ENCODE measurements around the gene MYO9B.
A peak's percentile ranks its signal among the peaks of the same experiment; 100 is the strongest.

Gene MYO9B

DNA sequence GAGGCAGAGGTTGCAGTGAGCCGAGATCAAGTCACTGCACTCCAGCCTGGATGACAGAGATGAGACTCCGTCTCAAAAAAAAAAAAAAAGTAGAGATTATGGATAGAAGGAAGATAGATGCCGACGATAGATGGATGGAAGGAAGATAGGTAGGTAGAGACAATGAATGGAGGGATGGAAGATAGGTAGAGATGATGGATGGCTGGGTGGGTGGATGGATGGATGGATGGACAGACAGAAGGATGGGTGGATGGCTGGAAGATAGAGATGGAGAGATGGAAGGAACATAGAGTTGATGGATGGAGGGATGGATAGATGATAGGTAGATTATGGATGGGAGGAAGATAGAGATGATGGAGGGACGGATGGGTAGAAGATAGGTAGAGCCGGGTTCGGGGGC, 121.0 kb downstream of the MYO9B start:
- TF ChIP-seq, protein P1, sequence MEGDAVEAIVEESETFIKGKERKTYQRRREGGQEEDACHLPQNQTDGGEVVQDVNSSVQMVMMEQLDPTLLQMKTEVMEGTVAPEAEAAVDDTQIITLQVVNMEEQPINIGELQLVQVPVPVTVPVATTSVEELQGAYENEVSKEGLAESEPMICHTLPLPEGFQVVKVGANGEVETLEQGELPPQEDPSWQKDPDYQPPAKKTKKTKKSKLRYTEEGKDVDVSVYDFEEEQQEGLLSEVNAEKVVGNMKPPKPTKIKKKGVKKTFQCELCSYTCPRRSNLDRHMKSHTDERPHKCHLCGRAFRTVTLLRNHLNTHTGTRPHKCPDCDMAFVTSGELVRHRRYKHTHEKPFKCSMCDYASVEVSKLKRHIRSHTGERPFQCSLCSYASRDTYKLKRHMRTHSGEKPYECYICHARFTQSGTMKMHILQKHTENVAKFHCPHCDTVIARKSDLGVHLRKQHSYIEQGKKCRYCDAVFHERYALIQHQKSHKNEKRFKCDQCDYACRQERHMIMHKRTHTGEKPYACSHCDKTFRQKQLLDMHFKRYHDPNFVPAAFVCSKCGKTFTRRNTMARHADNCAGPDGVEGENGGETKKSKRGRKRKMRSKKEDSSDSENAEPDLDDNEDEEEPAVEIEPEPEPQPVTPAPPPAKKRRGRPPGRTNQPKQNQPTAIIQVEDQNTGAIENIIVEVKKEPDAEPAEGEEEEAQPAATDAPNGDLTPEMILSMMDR (conservative IDR thresholded peaks at IDR 0.05; ENCODE audit: control insufficient read depth, insufficient read depth, low read depth, low read length) = no peak
- no peak for DNase-seq (ENCODE audit: low read depth)
- H3K4me3 ChIP-seq (ENCODE audit: control insufficient read depth, low read depth, low read length) = no peak overlapping the region

DNA sequence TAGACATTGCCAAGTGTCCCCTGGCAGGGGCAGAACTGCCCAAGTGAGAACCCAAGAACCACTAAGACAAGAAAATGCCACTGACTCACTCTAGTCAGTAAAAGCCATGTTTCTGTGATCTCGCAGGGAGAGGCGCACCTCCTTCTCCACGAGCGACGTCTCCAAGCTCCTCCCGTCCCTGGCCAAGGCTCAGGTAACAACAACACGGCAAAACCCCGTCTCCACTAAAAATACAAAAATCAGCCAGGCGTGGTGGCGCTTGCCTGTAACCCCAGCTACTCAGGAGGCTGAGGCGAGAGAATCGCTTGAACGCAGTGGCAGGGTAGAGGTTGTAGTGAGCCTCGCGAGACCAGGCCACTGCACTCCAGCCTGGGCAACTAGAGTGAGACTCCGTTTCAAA, 122.1 kb downstream of the MYO9B start:
- no peak overlapping the region for H3K4me3 ChIP-seq (ENCODE audit: control insufficient read depth, low read depth, low read length)
- TF ChIP-seq, protein P1 (conservative IDR thresholded peaks at IDR 0.05; ENCODE audit: control insufficient read depth, insufficient read depth, low read depth, low read length) = no peak
- DNase-seq (ENCODE audit: low read depth) = no peak

DNA sequence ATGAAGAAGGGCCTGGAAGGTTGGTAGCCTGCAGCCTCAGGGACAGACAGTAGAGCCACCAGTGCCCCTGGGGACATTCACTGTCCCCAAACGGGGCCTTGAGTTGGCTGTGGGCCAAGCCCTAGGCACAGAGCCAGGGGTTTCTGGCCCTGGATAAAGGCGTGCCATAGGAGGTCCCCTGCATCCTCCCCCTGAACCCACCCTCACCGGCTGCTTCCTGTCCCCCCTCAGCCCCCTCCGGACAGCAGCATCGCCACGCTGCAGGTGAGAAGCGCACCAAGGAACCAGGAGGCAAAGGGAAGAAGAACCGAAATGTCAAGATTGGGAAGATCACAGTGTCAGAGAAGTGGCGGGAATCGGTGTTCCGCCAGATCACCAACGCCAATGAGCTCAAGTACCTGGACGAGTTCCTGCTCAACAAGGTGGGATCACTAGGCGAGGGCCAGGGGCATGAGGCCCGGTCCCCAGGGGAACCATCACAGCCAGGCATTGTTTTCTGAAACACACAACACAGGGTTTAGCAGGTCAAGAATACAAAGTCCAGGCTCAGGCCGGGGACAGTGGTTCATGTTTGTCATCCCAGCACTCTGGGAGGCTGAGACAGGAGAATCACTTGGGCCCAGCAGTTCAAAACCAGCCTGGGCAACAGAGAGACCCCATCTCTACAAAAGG, 125.0 kb downstream of the MYO9B start:
- no peak for DNase-seq (ENCODE audit: low read depth)
- H3K4me3 ChIP-seq (ENCODE audit: control insufficient read depth, low read depth, low read length) = no peak overlapping the region
- TF ChIP-seq, protein P1 (conservative IDR thresholded peaks at IDR 0.05; ENCODE audit: control insufficient read depth, insufficient read depth, low read depth, low read length) = no peak

GRCh38 chr19:17202249-17202648, 126.7 kb downstream of the MYO9B start:
- peak; percentile 24 for DNase-seq (ENCODE audit: low read depth)
- H3K4me3 ChIP-seq (ENCODE audit: control insufficient read depth, low read depth, low read length) = no peak overlapping the region
- TF ChIP-seq, protein P1 (conservative IDR thresholded peaks at IDR 0.05; ENCODE audit: control insufficient read depth, insufficient read depth, low read depth, low read length) = no peak

GRCh38 chr19:17202713-17203112, 127.1 kb downstream of the MYO9B start:
- no peak overlapping the region for H3K4me3 ChIP-seq (ENCODE audit: control insufficient read depth, low read depth, low read length)
- DNase-seq (ENCODE audit: low read depth) = no peak
- TF ChIP-seq, protein P1 (conservative IDR thresholded peaks at IDR 0.05; ENCODE audit: control insufficient read depth, insufficient read depth, low read depth, low read length) = no peak

DNA sequence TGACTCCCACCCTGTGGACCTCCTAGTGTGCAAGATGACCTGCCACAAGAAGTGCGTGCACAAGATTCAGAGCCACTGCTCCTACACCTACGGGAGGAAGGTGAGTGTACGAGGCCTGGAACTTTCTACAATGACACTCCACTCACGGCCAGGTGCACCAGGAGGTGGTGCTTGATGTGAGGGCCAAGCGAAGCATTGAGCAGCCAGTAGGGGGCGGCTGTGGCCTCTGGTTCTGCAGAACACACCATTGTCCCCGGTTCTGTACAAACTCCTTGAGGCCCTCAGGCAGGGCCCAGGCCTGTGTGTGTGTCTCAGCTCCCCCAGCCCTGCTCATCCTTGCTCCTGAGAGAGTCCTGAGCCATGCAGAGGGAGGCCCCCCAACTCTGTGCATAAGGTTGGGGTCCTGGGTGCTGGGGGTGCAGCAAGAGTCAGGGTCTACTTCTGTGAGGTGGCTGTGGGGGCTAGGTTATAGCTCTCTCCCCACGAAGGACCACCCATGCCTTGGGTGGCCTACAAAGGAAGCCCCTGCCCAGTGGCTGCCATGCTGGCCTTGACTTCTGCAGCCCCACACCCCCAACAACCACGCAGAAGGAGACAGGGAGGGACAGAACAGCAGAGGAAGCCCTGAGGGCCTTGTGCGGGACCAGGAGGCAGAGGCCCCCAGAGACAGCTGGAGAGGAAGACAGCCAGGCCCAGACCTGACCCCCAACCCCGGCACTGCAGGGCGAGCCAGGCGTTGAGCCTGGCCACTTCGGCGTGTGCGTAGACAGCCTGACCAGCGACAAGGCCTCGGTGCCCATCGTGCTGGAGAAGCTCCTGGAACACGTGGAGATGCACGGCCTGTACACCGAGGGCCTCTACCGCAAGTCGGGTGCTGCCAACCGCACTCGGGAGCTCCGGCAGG, 129.9 kb downstream of the MYO9B start:
- DNase-seq (ENCODE audit: low read depth) = peak; percentile 63
- H3K4me3 ChIP-seq (ENCODE audit: control insufficient read depth, low read depth, low read length) = no peak overlapping the region
- TF ChIP-seq, protein P1 (conservative IDR thresholded peaks at IDR 0.05; ENCODE audit: control insufficient read depth, insufficient read depth, low read depth, low read length) = peak; percentile 63
